ENCODE results near the gene CAT.
"Not testable (repeated sequence)": the region's sequence is repeated elsewhere in the genome, so short reads cannot be mapped to it uniquely, and the experiment has no call there.

Gene CAT

GRCh38 chr11:34411111-34411510 is 27.6 kb upstream of the CAT start:
- H3K9ac ChIP-seq (ENCODE audit: low read length) = no peak overlapping the region
- no peaks in the 10 kb centered on the region for H3K27me3 ChIP-seq (ENCODE audit: control insufficient read depth, insufficient read depth, low read length)
- H3K27ac ChIP-seq (ENCODE audit: low read depth, low read length) = no peak overlapping the region
- H3K4me3 ChIP-seq (ENCODE audit: low read length) = no peak overlapping the region
- H3K4me1 ChIP-seq (ENCODE audit: control insufficient read depth, insufficient read depth, low read length) = no peaks in the 10 kb centered on the region
- H3K36me3 ChIP-seq (ENCODE audit: control insufficient read depth, insufficient read depth, low read length) = no peaks in the 10 kb centered on the region

GRCh38 chr11:34411791-34412190 is 26.9 kb upstream of the CAT start:
- Histone ChIP-seq H3K36me3 (ENCODE audit: control insufficient read depth, insufficient read depth, low read length) (no peaks in the 10 kb centered on the region), H3K4me1 (ENCODE audit: control insufficient read depth, insufficient read depth, low read length) (no peaks in the 10 kb centered on the region), H3K27me3 (ENCODE audit: control insufficient read depth, insufficient read depth, low read length) (no peaks in the 10 kb centered on the region), H3K9ac (ENCODE audit: low read length) (no peak overlapping the region), H3K4me3 (ENCODE audit: low read length) (no peak overlapping the region), H3K27ac (ENCODE audit: low read depth, low read length) (no peak overlapping the region)

GRCh38 chr11:34413263-34413662 is 25.5 kb upstream of the CAT start:
- no peak overlapping the region for H3K4me3 ChIP-seq (ENCODE audit: low read length)
- H3K27ac ChIP-seq (ENCODE audit: low read depth, low read length) = no peak overlapping the region
- no peak overlapping the region for H3K9ac ChIP-seq (ENCODE audit: low read length)
- H3K36me3 ChIP-seq (ENCODE audit: control insufficient read depth, insufficient read depth, low read length) = no peaks in the 10 kb centered on the region
- no peaks in the 10 kb centered on the region for H3K4me1 ChIP-seq (ENCODE audit: control insufficient read depth, insufficient read depth, low read length)
- H3K27me3 ChIP-seq (ENCODE audit: control insufficient read depth, insufficient read depth, low read length) = no peaks in the 10 kb centered on the region

- Histone ChIP-seq H3K27ac (ENCODE audit: low read depth, low read length) (no peak overlapping the region), H3K4me1 (ENCODE audit: control insufficient read depth, insufficient read depth, low read length) (no peaks in the 10 kb centered on the region), H3K9ac (ENCODE audit: low read length) (no peak overlapping the region), H3K36me3 (ENCODE audit: control insufficient read depth, insufficient read depth, low read length) (no peaks in the 10 kb centered on the region), H3K4me3 (ENCODE audit: low read length) (no peak overlapping the region), H3K27me3 (ENCODE audit: control insufficient read depth, insufficient read depth, low read length) (no peaks in the 10 kb centered on the region)
Measured at GRCh38 chr11:34415538-34415937, 23.2 kb upstream of the CAT start.

GRCh38 chr11:34416088-34416487 is 22.6 kb upstream of the CAT start:
- no peak overlapping the region for H3K4me3 ChIP-seq (ENCODE audit: low read length)
- H3K36me3 ChIP-seq (ENCODE audit: control insufficient read depth, insufficient read depth, low read length) = no peaks in the 10 kb centered on the region
- no peak overlapping the region for H3K27ac ChIP-seq (ENCODE audit: low read depth, low read length)
- H3K27me3 ChIP-seq (ENCODE audit: control insufficient read depth, insufficient read depth, low read length) = no peaks in the 10 kb centered on the region
- no peaks in the 10 kb centered on the region for H3K4me1 ChIP-seq (ENCODE audit: control insufficient read depth, insufficient read depth, low read length)
- H3K9ac ChIP-seq (ENCODE audit: low read length) = no peak overlapping the region

GRCh38 chr11:34416766-34417165 is 22.0 kb upstream of the CAT start:
- H3K27ac ChIP-seq (ENCODE audit: low read depth, low read length) = no peak overlapping the region
- no peak overlapping the region for H3K4me3 ChIP-seq (ENCODE audit: low read length)
- H3K4me1 ChIP-seq (ENCODE audit: control insufficient read depth, insufficient read depth, low read length) = no peaks in the 10 kb centered on the region
- no peaks in the 10 kb centered on the region for H3K27me3 ChIP-seq (ENCODE audit: control insufficient read depth, insufficient read depth, low read length)
- H3K9ac ChIP-seq (ENCODE audit: low read length) = no peak overlapping the region
- H3K36me3 ChIP-seq (ENCODE audit: control insufficient read depth, insufficient read depth, low read length) = no peaks in the 10 kb centered on the region

GRCh38 chr11:34417202-34417601 is 21.5 kb upstream of the CAT start:
- Histone ChIP-seq H3K4me3 (ENCODE audit: low read length) (no peak overlapping the region), H3K27me3 (ENCODE audit: control insufficient read depth, insufficient read depth, low read length) (no peaks in the 10 kb centered on the region), H3K4me1 (ENCODE audit: control insufficient read depth, insufficient read depth, low read length) (no peaks in the 10 kb centered on the region), H3K36me3 (ENCODE audit: control insufficient read depth, insufficient read depth, low read length) (no peaks in the 10 kb centered on the region), H3K27ac (ENCODE audit: low read depth, low read length) (no peak overlapping the region), H3K9ac (ENCODE audit: low read length) (no peak overlapping the region)

GRCh38 chr11:34419158-34419557 is 19.6 kb upstream of the CAT start:
- no peak overlapping the region for H3K4me3 ChIP-seq (ENCODE audit: low read length)
- H3K36me3 ChIP-seq (ENCODE audit: control insufficient read depth, insufficient read depth, low read length) = no peaks in the 10 kb centered on the region
- no peak overlapping the region for H3K9ac ChIP-seq (ENCODE audit: low read length)
- H3K27ac ChIP-seq (ENCODE audit: low read depth, low read length) = no peak overlapping the region
- no peaks in the 10 kb centered on the region for H3K27me3 ChIP-seq (ENCODE audit: control insufficient read depth, insufficient read depth, low read length)
- H3K4me1 ChIP-seq (ENCODE audit: control insufficient read depth, insufficient read depth, low read length) = no peaks in the 10 kb centered on the region

- Histone ChIP-seq H3K27ac (ENCODE audit: low read depth, low read length) (no peak overlapping the region), H3K4me1 (ENCODE audit: control insufficient read depth, insufficient read depth, low read length) (no peaks in the 10 kb centered on the region), H3K9ac (ENCODE audit: low read length) (no peak overlapping the region), H3K4me3 (ENCODE audit: low read length) (no peak overlapping the region), H3K36me3 (ENCODE audit: control insufficient read depth, insufficient read depth, low read length) (no peaks in the 10 kb centered on the region), H3K27me3 (ENCODE audit: control insufficient read depth, insufficient read depth, low read length) (no peaks in the 10 kb centered on the region)
Measured at GRCh38 chr11:34423300-34423699, 15.4 kb upstream of the CAT start.

GRCh38 chr11:34424826-34425225 is 13.9 kb upstream of the CAT start:
- not testable (repeated sequence) for H3K9ac ChIP-seq (ENCODE audit: low read length); H3K27ac ChIP-seq (ENCODE audit: low read depth, low read length); H3K36me3 ChIP-seq (ENCODE audit: control insufficient read depth, insufficient read depth, low read length)

GRCh38 chr11:34425360-34425759 is 13.4 kb upstream of the CAT start:
- no peak overlapping the region for H3K9ac ChIP-seq (ENCODE audit: low read length)

More at GRCh38 chr11:34424826-34425225, 13.9 kb upstream of the CAT start:
- not testable (repeated sequence) for H3K4me3 ChIP-seq (ENCODE audit: low read length); H3K27me3 ChIP-seq (ENCODE audit: control insufficient read depth, insufficient read depth, low read length); H3K4me1 ChIP-seq (ENCODE audit: control insufficient read depth, insufficient read depth, low read length)

GRCh38 chr11:34425867-34426266 is 12.9 kb upstream of the CAT start:
- Histone ChIP-seq H3K4me1 (ENCODE audit: control insufficient read depth, insufficient read depth, low read length) (no peaks in the 10 kb centered on the region), H3K27me3 (ENCODE audit: control insufficient read depth, insufficient read depth, low read length) (no peaks in the 10 kb centered on the region), H3K36me3 (ENCODE audit: control insufficient read depth, insufficient read depth, low read length) (no peaks in the 10 kb centered on the region), H3K27ac (ENCODE audit: low read depth, low read length) (no peak overlapping the region), H3K9ac (ENCODE audit: low read length) (no peak overlapping the region), H3K4me3 (ENCODE audit: low read length) (no peak overlapping the region)

More at GRCh38 chr11:34425360-34425759, 13.4 kb upstream of the CAT start:
- H3K4me3 ChIP-seq (ENCODE audit: low read length) = no peak overlapping the region
- H3K27me3 ChIP-seq (ENCODE audit: control insufficient read depth, insufficient read depth, low read length) = no peaks in the 10 kb centered on the region
- no peak overlapping the region for H3K27ac ChIP-seq (ENCODE audit: low read depth, low read length)
- no peaks in the 10 kb centered on the region for H3K4me1 ChIP-seq (ENCODE audit: control insufficient read depth, insufficient read depth, low read length)
- H3K36me3 ChIP-seq (ENCODE audit: control insufficient read depth, insufficient read depth, low read length) = no peaks in the 10 kb centered on the region

- Histone ChIP-seq H3K36me3 (ENCODE audit: control insufficient read depth, insufficient read depth, low read length) (no peaks in the 10 kb centered on the region), H3K27me3 (ENCODE audit: control insufficient read depth, insufficient read depth, low read length) (no peaks in the 10 kb centered on the region), H3K4me3 (ENCODE audit: low read length) (no peak overlapping the region), H3K4me1 (ENCODE audit: control insufficient read depth, insufficient read depth, low read length) (no peaks in the 10 kb centered on the region), H3K27ac (ENCODE audit: low read depth, low read length) (no peak overlapping the region), H3K9ac (ENCODE audit: low read length) (no peak overlapping the region)
Measured at GRCh38 chr11:34426766-34427185, 12.0 kb upstream of the CAT start.
